IMR-90 (cell line): ENCODE measurements around the gene CUBN. TPM values are rescaled to one million over a fixed set of nuclear protein-coding genes. Genes with fewer than 3 reads are reported as not detected.

Experiments
- ATAC-seq: fragments of 200-7000 bp; cut with Tn5 transposase; 2 replicates; pipeline ENCODE4 v1.9.1; 2020; ENCODE audit warnings: low read depth, mild to moderate bottlenecking, moderate library complexity
- BruUV-seq: library from RNA; stranded (reverse); fragments of 400-500 nt; replicated peaks from 2 replicates; lab custom pipeline; 2021; lab: Mats Ljungman, UMichigan
- CTCF ChIA-PET: fragments of 300-600 bp; formaldehyde crosslinking; extraction: SDS; loops from one replicate; lab custom pipeline; 2021; ENCODE audit warnings: antibody characterized with exemption; lab: Yijun Ruan, JAX
- POLR2A ChIA-PET: fragments of 300-600 bp; sonication (Branson Sonifier 250); formaldehyde crosslinking; loops from one replicate; lab custom pipeline; 2022; ENCODE audit warnings: antibody characterized with exemption; ENCODE audit not compliant: unreplicated experiment; lab: Charles Lee
- DNase-seq: peaks from one replicate; pipeline ENCODE4 v3.0.0; 2013
- H2AFZ ChIP-seq: replicated peaks from 2 replicates; pipeline ENCODE3; 2013; ENCODE audit warnings: low read length, mild to moderate bottlenecking; ENCODE audit not compliant: poor library complexity
- H2AK5ac ChIP-seq: 2 replicates; pipeline ENCODE4 v1.6.1; 2013; ENCODE audit warnings: low read depth, low read length, inconsistent platforms
- H2AK9ac ChIP-seq: replicated peaks from 2 replicates; pipeline ENCODE3; 2013; ENCODE audit warnings: mild to moderate bottlenecking, low read depth, low read length, moderate library complexity; ENCODE audit not compliant: poor library complexity
- H2BK120ac ChIP-seq: 2 replicates; pipeline ENCODE4 v1.6.1; 2013; ENCODE audit warnings: low read depth, low read length, inconsistent platforms
- H2BK15ac ChIP-seq: 3 replicates; pipeline ENCODE4 v1.6.1; 2013; ENCODE audit warnings: low read depth, low read length, inconsistent platforms
- H2BK20ac ChIP-seq: 2 replicates; pipeline ENCODE4 v1.6.1; 2013; ENCODE audit warnings: low read depth, mild to moderate bottlenecking, inconsistent platforms, low read length, moderate library complexity
- H2BK5ac ChIP-seq: 2 replicates; pipeline ENCODE4 v1.6.1; 2013; ENCODE audit warnings: mild to moderate bottlenecking, low read depth, low read length, inconsistent platforms; ENCODE audit not compliant: poor library complexity, severe bottlenecking
- H3K14ac ChIP-seq: replicated peaks from 2 replicates; pipeline ENCODE4 v1.6.1; 2013; ENCODE audit warnings: low read depth, low read length, inconsistent platforms
- H3K18ac ChIP-seq: 2 replicates; pipeline ENCODE4 v1.6.1; 2013; ENCODE audit warnings: low read depth, low read length, control low read depth
- H3K23ac ChIP-seq: 2 replicates; pipeline ENCODE4 v1.6.1; 2013; ENCODE audit warnings: low read depth, low read length, inconsistent platforms
- H3K27ac ChIP-seq: 2 replicates; pipeline ENCODE4 v1.5.1; 2013; ENCODE audit warnings: mild to moderate bottlenecking, control low read depth, low read length; ENCODE audit not compliant: insufficient read depth
- H3K27me3 ChIP-seq: 2 replicates; pipeline ENCODE4 v1.6.1; 2013; ENCODE audit warnings: low read length; ENCODE audit not compliant: control insufficient read depth, insufficient read depth
- H3K36me3 ChIP-seq: 2 replicates; pipeline ENCODE4 v1.6.1; 2013; ENCODE audit warnings: low read length, mixed read lengths; ENCODE audit not compliant: control insufficient read depth, insufficient read depth
- H3K4ac ChIP-seq: 2 replicates; pipeline ENCODE4 v1.6.1; 2013; ENCODE audit warnings: low read depth, low read length, inconsistent platforms
- H3K4me1 ChIP-seq: 2 replicates; pipeline ENCODE4 v1.6.1; 2013; ENCODE audit warnings: low read length, mixed read lengths; ENCODE audit not compliant: control insufficient read depth, insufficient read depth
- H3K4me2 ChIP-seq: 2 replicates; pipeline ENCODE4 v1.6.1; 2013; ENCODE audit warnings: low read depth, mild to moderate bottlenecking, control low read depth, low read length, moderate library complexity
- H3K4me3 ChIP-seq: 2 replicates; pipeline ENCODE4 v1.5.1; 2013; ENCODE audit warnings: low read depth, mild to moderate bottlenecking, control low read depth, low read length, moderate library complexity; ENCODE audit not compliant: insufficient read depth
- H3K56ac ChIP-seq: 2 replicates; pipeline ENCODE4 v1.6.1; 2013; ENCODE audit warnings: low read length, inconsistent platforms; ENCODE audit not compliant: insufficient read depth; ENCODE audit errors: extremely low read depth
- H3K79me1 ChIP-seq, 2 experiments: 2 replicates each; pipeline ENCODE4 v1.6.1; 2013; ENCODE audit warnings: low read length in 2 of 2, inconsistent platforms in 1 of 2, low read depth in 1 of 2
- H3K9ac ChIP-seq: 2 replicates; pipeline ENCODE4 v1.6.1; 2013; ENCODE audit warnings: low read depth, low read length, control low read depth
- H3K9me1 ChIP-seq: 2 replicates; pipeline ENCODE4 v1.6.1; 2013; ENCODE audit warnings: low read length, inconsistent platforms; ENCODE audit not compliant: insufficient read depth
- H3K9me3 ChIP-seq: 2 replicates; pipeline ENCODE4 v1.6.1; 2013; ENCODE audit warnings: low read length; ENCODE audit not compliant: control insufficient read depth, insufficient read depth
- H4K20me1 ChIP-seq: 2 replicates; pipeline ENCODE4 v1.6.1; 2013; ENCODE audit warnings: low read length, inconsistent platforms; ENCODE audit not compliant: insufficient read depth
- H4K5ac ChIP-seq: 2 replicates; pipeline ENCODE4 v1.6.1; 2013; ENCODE audit warnings: mild to moderate bottlenecking, low read depth, low read length, control low read depth
- H4K8ac ChIP-seq, 2 experiments: 2 replicates each; pipeline ENCODE4 v1.6.1; 2013; ENCODE audit warnings: low read depth in 2 of 2, low read length in 2 of 2, control low read depth in 1 of 2, inconsistent platforms in 1 of 2
- H4K91ac ChIP-seq: 2 replicates; pipeline ENCODE4 v1.6.1; 2013; ENCODE audit warnings: low read depth, low read length, inconsistent platforms; ENCODE audit not compliant: insufficient read depth
- CEBPB ChIP-seq: IDR thresholded peaks from 2 replicates; pipeline ENCODE4 v1.6.1; 2012; ENCODE audit warnings: low read depth, low read length, improper control_type of control experiment
- FOS ChIP-seq: fragments of 150-350 bp; IDR thresholded peaks from 2 replicates; pipeline ENCODE4 v1.6.1; 2016; ENCODE audit warnings: low read depth, low read length
- MAZ ChIP-seq: IDR thresholded peaks from 2 replicates; pipeline ENCODE4 v1.6.1; 2012; ENCODE audit warnings: low read depth, mild to moderate bottlenecking, low read length, improper control_type of control experiment, moderate library complexity, borderline replicate concordance
- MXI1 ChIP-seq: IDR thresholded peaks from 2 replicates; pipeline ENCODE4 v1.6.1; 2012; ENCODE audit warnings: low read depth, mild to moderate bottlenecking, low read length, moderate library complexity, borderline replicate concordance
- POLR2A ChIP-seq: IDR thresholded peaks from 2 replicates; pipeline ENCODE4 v1.6.1; 2012; ENCODE audit warnings: mild to moderate bottlenecking, low read depth, low read length
- RAD21 ChIP-seq: IDR thresholded peaks from 2 replicates; pipeline ENCODE4 v1.6.1; 2012; ENCODE audit warnings: low read length, improper control_type of control experiment
- RCOR1 ChIP-seq: IDR thresholded peaks from 2 replicates; pipeline ENCODE4 v1.6.1; 2012; ENCODE audit warnings: mild to moderate bottlenecking, low read length, improper control_type of control experiment; ENCODE audit not compliant: insufficient replicate concordance
- RFX5 ChIP-seq: IDR thresholded peaks from 2 replicates; pipeline ENCODE4 v1.8.0; 2012; ENCODE audit warnings: low read depth, mild to moderate bottlenecking, low read length, moderate library complexity
- SMC3 ChIP-seq: fragments of 150-350 bp; IDR thresholded peaks from 2 replicates; pipeline ENCODE4 v1.6.1; 2016; ENCODE audit warnings: low read depth, mild to moderate bottlenecking, antibody characterized with exemption, low read length, moderate library complexity
- WGBS, 2 experiments: methylation state at CpG; one replicate each; pipeline versions ENCODE4 v1.1.5 to v1.1.7; 2013; ENCODE audit warnings: missing lambda C conversion rate in 2 of 2; ENCODE audit not compliant: insufficient read length in 1 of 2; ENCODE audit errors: extremely low coverage in 2 of 2; 5-methylcytosine and 5-hydroxymethylcytosine counted together
- dilution Hi-C: fragments of 300-500 bp; cut with HindIII; formaldehyde crosslinking; loops from one replicate; pipeline ENCODE4 v1.14.3; 2018; ENCODE audit warnings: low sequenced_read_pairs; ENCODE audit not compliant: unreplicated experiment
- in situ Hi-C: fragments of 300-500 bp; cut with MboI; formaldehyde crosslinking; loops from 3 replicates; pipeline ENCODE4 v1.14.3; 2019; ENCODE audit warnings: low sequenced_read_pairs, inconsistent platforms, mixed read lengths
- intact Hi-C: fragments of 100-400 bp; cut with micrococcal nuclease; formaldehyde crosslinking; loops from 2 replicates; pipeline ENCODE4 v1.10.0; 2022
- polyA plus RNA-seq, 3 experiments: library from polyadenylated mRNA; depleted of rRNA; stranded (reverse); fragments of >200 nt; gene quantifications; 2 replicates each; pipeline ENCODE4 v1.2.3, GENCODE V29; 2012; ENCODE audit warnings: low replicate concordance in 1 of 3
- total RNA-seq: library from RNA; depleted of rRNA; stranded (reverse); fragments of >200 nt; gene quantifications from 2 replicates; pipeline ENCODE4 v1.2.3, GENCODE V29; 2012

CUBN gene
- total and polyA plus RNA-seq, 2 of the 4 experiments (the other 2 are of a cell fraction): 0.19 to 0.54 TPM

DNA sequence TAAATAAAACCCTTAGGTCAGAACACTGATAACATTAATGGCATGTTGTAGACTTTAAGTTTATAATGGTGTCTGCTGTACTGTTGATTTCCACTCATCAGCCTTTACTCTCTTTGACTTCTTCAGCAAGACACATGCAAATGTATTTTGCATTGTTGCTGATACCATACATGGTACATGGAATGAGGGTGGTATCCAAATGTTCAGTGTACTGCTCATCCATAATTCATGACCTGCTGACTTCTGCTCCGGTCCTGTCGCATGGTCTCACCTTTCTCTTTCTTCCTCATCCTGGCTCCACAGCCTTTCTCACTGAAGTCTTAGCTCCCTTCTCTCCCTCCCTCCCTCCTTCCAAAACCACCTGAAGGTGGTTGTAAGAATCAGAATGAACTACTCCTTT, 4.7 kb upstream of the CUBN start:
- Histone ChIP-seq H3K27me3 (no peaks in the 10 kb centered on the region), H4K20me1 (no peaks in the 10 kb centered on the region), H2BK120ac (no peak overlapping the region), H3K4me1 (no peaks in the 10 kb centered on the region), H3K36me3 (no peaks in the 10 kb centered on the region), H2AK5ac (0 out of 2 replicates have a peak overlapping the region, but pooled peaks have one; percentile 51), H4K91ac (no peak overlapping the region), H3K4me2 (no peak overlapping the region), H3K56ac (no peak overlapping the region), H3K9me3 (no peaks in the 10 kb centered on the region), H2BK5ac (no peak overlapping the region), H2AK9ac (no peak overlapping the region), H3K14ac (peak overlapping the region; percentile 62; the same call in 1 of the 2 replicates), H3K18ac (no peak overlapping the region), H3K4ac (no peak overlapping the region), H3K4me3 (no peak overlapping the region), H3K9ac (no peak overlapping the region), H4K5ac (no peak overlapping the region), H2BK15ac (peak overlapping the region; percentile 61; the same call in 1 of the 3 replicates), H2AFZ (no peak overlapping the region), H2BK20ac (peak overlapping the region; percentile 24; the same call in 1 of the 2 replicates), H4K8ac (no peak overlapping the region), H3K27ac (no peak overlapping the region), H3K9me1 (no peaks in the 10 kb centered on the region; the same call in 1 of the 2 replicates), H3K23ac (peak overlapping the region; percentile 82; the same call in 1 of the 2 replicates), H3K79me1 (no peaks in the 10 kb centered on the region)
- DNase-seq (no peak), ATAC-seq (no peak)
- no TSS peak for BruUV-seq
- dilution Hi-C loops: no loop called here
- ChIA-PET CTCF (interaction anchor here (0.6 kb wide), 1 partner anchor 10 kb away, joined by 7 read pairs; no protein-coding TSS in a partner anchor), POLR2A (no interaction called here)
- intact Hi-C loops: no loop called here
- no CpG with 5 or more reads among the region's 2 CpGs for WGBS, 2 experiments
- no peak for TF ChIP-seq RFX5
- no peak for TF ChIP-seq MXI1
- no peak for TF ChIP-seq POLR2A
- TF ChIP-seq RAD21: no peak
- TF ChIP-seq SMC3: no peak
- TF ChIP-seq FOS: no peak
- no peak for TF ChIP-seq RCOR1
- TF ChIP-seq CEBPB: no peak
- TF ChIP-seq MAZ: no peak
- in situ Hi-C loops: no loop called here
